ENCODE results near the gene ZNF101.
A peak's percentile ranks its signal among the peaks of the same experiment; 100 is the strongest.

ZNF101 gene

DNA sequence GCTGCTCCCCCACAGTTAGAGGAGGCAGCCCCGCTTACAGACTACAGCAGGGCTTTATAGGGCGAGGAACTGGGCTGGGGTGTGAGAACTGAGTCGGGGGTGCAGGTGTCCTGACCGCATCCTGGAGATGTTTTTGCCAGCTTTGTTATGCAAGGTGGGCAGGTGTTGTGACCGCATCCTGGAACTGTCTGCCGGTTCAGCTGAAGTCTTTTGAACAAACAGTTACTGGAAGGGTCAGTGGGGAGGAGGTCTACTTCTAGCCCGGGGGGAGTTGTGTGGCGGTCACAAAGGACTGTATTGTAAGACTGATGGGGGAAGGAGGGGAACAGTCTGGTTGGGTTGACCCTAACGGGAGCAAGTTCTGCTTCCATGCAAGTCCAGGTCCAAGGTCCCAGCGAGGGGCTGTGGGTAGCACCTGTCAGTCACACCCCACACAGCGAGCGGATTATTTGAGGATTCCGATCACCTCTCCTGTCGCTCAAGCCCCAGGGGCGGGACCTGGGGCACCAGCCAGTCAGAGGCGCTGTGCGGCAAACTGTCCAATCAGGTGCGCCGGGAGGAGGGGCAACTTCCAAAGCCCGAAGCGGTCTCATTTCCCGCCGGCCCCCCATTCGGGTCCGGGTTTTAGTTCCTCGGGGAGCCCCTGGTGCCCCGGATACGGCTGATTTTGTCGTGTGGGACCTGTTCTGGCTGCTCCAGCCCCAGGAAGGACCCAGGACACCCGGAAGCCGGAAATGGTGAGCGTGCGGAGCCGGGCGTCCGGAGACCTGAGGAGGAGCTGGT lies at the start of gene ZNF101:
Gene ZNF101 (plus strand): TSS at position 610 of the 783 bp plus-strand sequence. CDS start 125 bp downstream, at position 735.
- DNase-seq: peak; percentile 98

DNA sequence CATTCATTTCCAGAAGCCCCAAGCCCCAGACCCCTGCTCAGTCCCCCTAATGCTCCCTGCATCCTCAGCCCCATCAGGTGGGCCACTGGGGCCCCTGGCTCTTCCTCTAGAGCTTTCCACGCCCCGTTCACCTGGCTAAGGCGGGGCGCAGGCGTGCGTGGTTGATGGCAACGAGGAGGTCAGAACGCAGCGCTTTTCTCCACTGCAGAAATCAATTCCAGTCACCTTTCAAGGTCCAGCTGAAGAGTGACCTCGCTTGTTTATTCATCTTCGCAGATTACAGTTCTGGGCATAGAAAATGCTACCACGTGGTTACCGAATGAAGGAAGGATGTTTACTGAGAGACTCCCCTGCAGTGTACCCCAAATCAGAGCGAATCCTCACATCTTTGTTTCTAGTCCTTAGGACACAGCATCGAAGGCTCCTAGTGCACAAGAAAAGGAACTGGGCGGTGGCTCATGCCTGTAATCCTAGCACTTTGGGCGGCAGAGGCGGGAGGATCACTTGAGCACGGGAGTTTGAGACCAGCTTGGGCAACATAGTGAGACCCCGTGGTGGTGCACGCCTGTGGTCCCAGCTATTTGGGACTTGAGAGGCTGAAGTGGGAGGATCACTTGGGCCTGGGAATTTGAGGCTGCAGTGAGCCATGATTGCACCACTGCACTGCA lies 49.3 kb upstream of the ZNF101 start:
- no peak for DNase-seq

DNA sequence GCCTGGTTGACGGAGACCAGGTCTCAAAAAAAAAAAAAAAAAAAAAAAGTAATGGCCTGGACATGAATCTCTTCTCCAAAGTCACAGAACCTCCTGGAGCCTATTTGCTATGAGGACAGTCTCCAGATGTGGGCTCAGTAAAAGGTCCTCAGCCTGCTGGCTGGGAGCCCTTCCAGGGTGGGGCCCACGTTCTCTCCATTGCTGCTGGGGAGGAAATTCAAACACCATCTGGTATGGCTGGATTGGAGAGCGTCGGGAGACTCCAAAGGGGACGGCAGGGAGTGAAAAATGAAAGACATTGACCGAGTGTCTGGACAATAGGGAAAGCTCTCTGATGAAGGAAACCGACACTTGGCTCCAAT lies 48.8 kb upstream of the ZNF101 start:
- DNase-seq: no peak

- DNase-seq: no peak
Measured at GRCh38 chr19:19623383-19623782, 45.3 kb upstream of the ZNF101 start.

DNA sequence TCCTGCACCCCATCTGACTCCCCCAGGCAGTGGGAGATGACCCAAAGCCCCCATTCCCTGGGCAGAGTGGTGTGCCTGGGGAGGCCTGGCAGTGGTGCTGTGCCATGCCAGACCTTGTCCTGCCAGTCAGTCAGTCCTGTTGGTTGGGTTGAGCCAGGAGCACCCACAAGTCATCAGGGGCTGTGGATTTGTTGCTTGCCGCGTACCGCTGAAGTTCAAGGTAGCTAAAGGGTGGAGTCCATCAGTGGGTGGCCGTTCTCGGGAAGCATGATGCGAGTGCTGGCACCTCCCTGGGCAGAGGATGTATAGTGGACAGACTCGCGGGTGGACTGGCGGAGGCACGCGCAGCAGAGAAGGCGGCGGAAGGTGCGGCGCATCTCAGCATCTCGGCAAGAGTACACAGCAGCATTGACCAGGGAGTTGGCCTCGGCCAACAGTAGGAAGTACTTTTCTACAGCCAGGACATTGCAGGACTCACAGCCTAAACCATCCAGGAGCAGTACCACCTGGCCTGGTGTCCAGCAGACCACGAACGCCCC lies 44.5 kb upstream of the ZNF101 start:
- no peak for DNase-seq

GRCh38 chr19:19626516-19627472 lies 41.8 kb upstream of the ZNF101 start:
- no peak for DNase-seq

DNA sequence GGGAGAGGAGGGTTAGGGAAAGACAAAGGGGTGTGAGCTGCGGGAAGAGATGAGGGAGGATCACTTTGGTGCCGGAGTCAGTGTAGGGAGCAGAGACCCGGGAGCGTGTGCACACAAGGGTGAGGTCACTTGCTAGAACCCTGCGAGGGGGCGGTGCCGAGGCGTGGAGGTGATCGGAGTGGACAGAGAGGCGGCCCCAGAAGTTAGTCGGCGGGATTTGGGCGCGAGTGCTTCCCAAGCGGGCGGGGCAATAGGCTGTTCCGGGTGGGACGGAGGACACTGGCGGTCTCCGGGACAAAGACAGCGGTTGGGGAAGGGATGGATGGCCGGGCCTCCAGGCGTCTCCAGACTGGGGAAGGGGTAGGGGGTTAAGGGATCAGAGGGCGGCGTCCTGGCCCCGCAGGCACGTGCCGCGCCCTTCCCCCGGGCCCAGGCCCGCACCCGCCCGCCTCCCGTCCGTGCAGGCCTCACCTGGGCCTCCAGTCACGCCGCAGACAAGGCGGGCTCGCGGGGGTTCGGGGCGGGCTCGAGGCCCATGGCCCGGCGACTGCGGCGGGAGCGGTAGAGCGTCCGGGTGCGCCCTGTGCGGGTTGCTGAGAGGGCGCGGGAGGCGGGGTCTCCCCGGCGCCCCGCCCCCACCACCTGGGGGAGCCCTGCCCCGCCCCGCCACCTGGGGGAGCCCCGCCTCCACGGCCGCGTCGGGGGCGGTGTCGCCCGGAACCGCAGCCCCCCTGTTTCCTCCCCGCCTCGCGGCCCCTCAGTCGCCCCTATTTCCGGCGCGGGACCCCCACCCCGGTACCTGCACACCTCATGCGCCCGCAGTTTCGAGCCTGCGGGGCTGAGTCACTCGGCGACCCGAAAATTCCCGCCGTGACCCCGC lies 40.8 kb upstream of the ZNF101 start, which contains the start of gene LPAR2:
Gene LPAR2 (minus strand): TSS at position 600 of the 880 bp plus-strand sequence. CDS start 945 bp downstream, outside the sequence.
- DNase-seq: peak; percentile 70

GRCh38 chr19:19628501-19629134 lies 40.0 kb upstream of the ZNF101 start:
- peak; percentile 39 for DNase-seq

GRCh38 chr19:19630062-19630414 lies 38.6 kb upstream of the ZNF101 start:
- DNase-seq: no peak

- no peak for DNase-seq
Measured at GRCh38 chr19:19630426-19630825, 38.2 kb upstream of the ZNF101 start.

DNA sequence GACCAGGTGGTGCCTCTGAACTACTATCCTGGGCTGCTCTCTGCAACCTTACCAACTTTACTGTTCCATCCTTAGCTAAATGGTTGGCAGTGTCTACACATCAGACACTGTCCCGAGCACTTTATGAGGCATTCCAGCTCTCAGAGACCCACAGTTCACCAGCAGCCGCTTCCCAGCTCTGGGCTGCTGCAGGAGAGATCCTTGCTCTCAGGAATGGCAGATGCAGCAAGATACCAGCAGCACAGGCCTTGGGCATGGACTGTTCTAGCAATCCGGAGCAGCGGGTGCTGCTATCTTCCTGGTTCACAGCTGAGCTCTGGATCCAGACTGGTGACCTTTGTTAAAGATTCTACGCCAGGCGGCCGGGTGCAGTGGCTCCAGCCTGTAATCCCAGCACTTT lies 37.3 kb upstream of the ZNF101 start:
- DNase-seq: no peak

DNA sequence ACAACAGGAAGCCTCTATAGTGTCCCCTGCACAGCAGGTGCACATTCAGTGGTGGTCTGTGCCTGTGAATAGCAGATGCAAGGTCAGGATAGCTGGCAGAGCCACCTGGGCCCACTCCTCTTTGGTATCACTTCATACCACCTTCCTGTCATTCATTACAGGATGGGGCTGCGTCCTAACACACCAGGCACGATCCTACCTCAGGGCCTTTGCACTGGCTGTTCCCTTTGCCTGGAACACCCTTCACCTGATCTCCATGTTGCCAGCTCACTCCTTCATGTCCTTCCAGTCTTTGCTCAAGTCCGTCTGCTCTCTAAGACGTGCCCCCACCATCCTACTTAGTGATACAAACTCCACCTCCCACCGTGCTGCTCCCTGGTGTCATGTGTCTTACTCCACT lies 36.0 kb upstream of the ZNF101 start:
- DNase-seq: no peak

DNA sequence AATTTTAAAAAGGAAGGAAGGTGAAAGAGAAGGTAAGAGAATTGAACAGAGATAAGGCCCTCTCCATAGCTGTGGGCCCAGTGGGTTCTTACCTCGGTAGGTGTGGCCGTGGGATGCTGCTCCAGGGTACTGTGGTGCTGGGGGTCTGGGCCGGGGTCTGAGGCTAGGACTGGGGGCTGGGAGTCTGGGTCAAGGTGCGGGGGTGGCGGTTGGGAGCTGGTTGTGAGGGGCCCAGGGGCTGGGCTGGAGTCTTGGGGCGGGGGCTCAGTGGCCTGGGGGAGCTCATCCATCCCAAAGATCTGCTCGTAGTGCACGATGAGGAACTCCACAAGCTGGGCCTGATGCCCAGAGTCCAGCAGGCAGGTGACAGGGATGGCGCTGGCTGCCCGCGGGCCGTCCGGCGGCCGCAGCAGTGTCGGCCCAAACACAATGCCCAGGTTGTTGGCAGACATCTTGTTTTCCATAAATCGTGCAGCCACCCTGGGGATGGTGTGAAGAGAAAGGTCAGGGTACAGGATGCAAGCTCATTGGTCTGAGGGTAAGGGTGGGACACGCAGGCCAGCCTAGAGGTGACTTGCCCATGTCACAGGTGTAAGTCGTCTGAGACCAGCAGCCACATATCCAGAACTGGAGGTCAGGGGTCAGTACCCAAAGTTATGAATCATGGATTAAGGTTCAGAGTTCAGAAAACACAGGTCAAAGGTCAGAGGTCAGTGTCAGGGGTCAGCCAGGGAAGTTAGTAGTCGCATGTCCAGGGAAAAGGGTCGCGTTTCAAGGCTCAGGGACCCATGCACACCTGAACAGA lies 34.7 kb upstream of the ZNF101 start:
- no peak for DNase-seq

- no peak for DNase-seq
Measured at GRCh38 chr19:19634516-19635312, 33.9 kb upstream of the ZNF101 start.

GRCh38 chr19:19635313-19635702 lies 33.3 kb upstream of the ZNF101 start:
- no peak for DNase-seq

DNA sequence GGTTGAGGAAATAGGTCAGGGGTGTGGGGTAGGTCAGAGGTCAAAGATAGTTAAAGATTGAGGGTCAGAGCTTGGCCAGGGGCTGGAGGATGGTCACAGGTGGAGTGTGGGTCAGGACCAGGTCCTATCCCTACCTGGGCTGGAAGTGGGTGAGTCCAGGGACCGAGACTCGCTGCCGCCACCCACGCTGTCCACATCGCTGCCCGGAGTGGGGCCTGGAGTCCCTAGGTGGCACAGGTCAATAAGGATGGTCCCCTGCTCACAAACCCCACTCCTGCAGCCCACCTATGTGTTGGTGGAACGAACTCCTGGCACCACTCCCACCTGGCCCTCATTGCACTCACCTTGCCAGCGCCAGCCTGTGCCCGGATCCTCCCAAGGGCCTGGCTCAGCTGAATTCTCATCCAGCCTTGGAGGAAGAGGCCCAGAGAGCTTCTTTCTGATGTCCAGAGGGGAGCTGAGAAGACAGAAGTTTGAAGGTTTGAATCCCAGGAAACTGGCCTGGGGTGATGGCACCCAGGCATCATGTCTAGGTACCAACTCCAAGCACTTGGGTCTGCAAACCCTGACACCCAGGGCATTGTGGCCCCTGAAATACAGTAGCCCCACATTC lies 32.0 kb upstream of the ZNF101 start:
- no peak for DNase-seq

DNA sequence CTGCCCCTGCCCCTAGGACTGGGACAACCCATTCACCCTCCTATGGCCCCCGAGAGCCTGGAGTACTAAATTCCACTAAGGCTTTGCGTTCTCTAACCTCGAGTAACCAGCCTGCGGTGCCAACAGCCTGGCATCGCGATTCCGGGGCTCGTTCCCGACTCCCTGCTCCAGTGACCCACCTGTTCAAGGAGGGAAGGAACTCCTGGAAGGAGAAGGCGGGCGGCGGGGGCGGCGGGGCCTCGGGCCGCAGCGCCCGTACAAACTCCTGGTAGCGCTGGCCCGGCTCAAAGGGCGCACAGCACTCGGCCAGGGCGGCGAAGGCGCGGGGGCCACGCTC lies 31.5 kb upstream of the ZNF101 start:
- DNase-seq: no peak

DNA sequence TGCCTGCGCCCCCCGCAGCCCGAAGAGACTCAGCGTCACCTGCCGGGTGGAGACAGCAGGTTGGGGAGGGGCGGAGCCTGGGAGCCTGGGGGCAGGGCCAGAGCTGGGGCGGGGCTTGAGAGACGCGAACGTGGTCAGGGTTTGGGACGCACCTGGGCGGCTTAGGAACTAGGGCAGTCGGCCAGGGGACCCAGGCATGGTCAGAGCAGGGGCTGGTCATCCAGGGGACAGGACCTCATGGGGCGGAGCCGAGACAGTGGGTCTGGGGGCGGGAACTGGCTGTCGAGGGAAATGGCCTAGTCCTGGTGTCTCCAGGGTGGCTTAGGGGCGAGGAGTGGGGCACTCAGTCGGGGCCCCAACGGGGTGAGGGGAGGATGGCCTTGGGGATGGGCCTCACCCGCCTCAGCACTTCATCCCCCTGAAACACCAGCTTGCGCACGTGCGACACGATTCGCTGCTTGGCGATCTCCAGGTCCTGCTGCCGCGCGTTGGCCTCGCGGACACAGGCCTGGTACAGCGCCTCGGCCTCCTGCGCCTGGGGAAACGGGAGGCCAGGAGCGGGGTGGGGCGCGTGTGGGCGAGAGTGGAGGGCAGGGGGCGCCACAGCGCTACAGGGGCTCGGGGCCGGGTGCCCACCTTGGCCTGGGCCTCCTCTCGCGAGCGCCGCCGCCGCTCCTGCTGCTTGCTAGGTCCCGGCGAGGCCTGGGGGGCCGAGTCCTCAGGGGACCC lies 31.0 kb upstream of the ZNF101 start:
- no peak for DNase-seq
